ENCODE data around the gene CCDC83. TPM values are rescaled to one million over a fixed set of nuclear protein-coding genes. Genes with fewer than 3 reads are reported as not detected.
A peak's percentile ranks its signal among the peaks of the same experiment; 100 is the strongest.

The CCDC83 gene
- polyA plus RNA-seq, 3 donors, result not detected

- H3K9ac ChIP-seq (ENCODE audit: insufficient read depth, low read length, poor library complexity, severe bottlenecking), result no peak overlapping the region
- Mint-ChIP-seq H3K36me3 (no peaks in the 10 kb centered on the region), H3K4me3 (no peak overlapping the region), H3K27me3 (ENCODE audit: low read depth in 3 of 3) (peaks cover 0 to 1% (median 0%) of the 10 kb centered on the region in 3 donors), H3K27ac (peak overlapping the region in 3 of 7 donors; percentile 6 to 76 (median 38)), H3K9me3 (peaks cover 0 to 9% (median 6%) of the 10 kb centered on the region in 7 donors), H3K4me1 (peaks cover 51% of the 10 kb centered on the region)
- H3K4me2 ChIP-seq (replicated peaks; ENCODE audit: extremely low read depth, low read length, poor library complexity, severe bottlenecking), result no peak overlapping the region
- no peaks in the 10 kb centered on the region for H3K27me3 ChIP-seq (ENCODE audit: control insufficient read depth in 2 of 2, insufficient read depth in 2 of 2, low read length in 2 of 2)
- no peak overlapping the region for H3K4me3 ChIP-seq (replicated peaks in 1 of 3; ENCODE audit: low read depth in 2 of 3, low read length in 3 of 3)
- H3K27ac ChIP-seq (ENCODE audit: low read depth in 1 of 2, low read length in 2 of 2), result peak overlapping the region in 1 of 2 donors; percentile 69
- DNase-seq, result no peak
- no peaks in the 10 kb centered on the region for H3K79me2 ChIP-seq (ENCODE audit: insufficient read depth, low read length)
- no peak for TF ChIP-seq CTCF (IDR thresholded peaks at IDR 0.05)
- H3K4me1 ChIP-seq (ENCODE audit: control insufficient read depth in 1 of 2, insufficient read depth in 2 of 2, low read length in 2 of 2), result peaks cover 43 to 45% of the 10 kb centered on the region in 2 donors
- H3K36me3 ChIP-seq (replicated peaks in 1 of 2; ENCODE audit: control insufficient read depth in 1 of 2, insufficient read depth in 2 of 2, low read length in 2 of 2), result no peaks in the 10 kb centered on the region
- intact Hi-C loops (cut with micrococcal nuclease), result no loop called here
- H3K9me3 ChIP-seq (replicated peaks in 1 of 2; ENCODE audit: control insufficient read depth in 1 of 2, insufficient read depth in 1 of 2, low read length in 2 of 2), result peaks cover 0 to 21% of the 10 kb centered on the region in 2 donors
- H2AFZ ChIP-seq (ENCODE audit: insufficient read depth, low read depth, low read length, poor library complexity, severe bottlenecking), result no peak overlapping the region
- H4K20me1 ChIP-seq (ENCODE audit: insufficient read depth, low read length), result peaks cover 8% of the 10 kb centered on the region
These were observed 91.0 kb downstream of the CCDC83 start for GRCh38 chr11:85946221-85946620.

- WGBS (ENCODE audit: insufficient coverage), result 0% methylated on average over 1 of the region's 5 CpGs
- Mint-ChIP-seq H3K27ac (peak overlapping the region; percentile 56 to 91 (median 86)), H3K36me3 (no peaks in the 10 kb centered on the region), H3K9me3 (peaks cover 0 to 11% (median 6%) of the 10 kb centered on the region in 7 donors), H3K4me1 (peaks cover 48% of the 10 kb centered on the region), H3K27me3 (ENCODE audit: low read depth in 3 of 3) (peaks cover 0 to 2% (median 0%) of the 10 kb centered on the region in 3 donors), H3K4me3 (peak overlapping the region in 1 of 2 donors; percentile 48)
- peaks cover 43 to 45% of the 10 kb centered on the region in 2 donors for H3K4me1 ChIP-seq (ENCODE audit: control insufficient read depth in 1 of 2, insufficient read depth in 2 of 2, low read length in 2 of 2)
- H2AFZ ChIP-seq (ENCODE audit: insufficient read depth, low read depth, low read length, poor library complexity, severe bottlenecking), result no peak overlapping the region
- H4K20me1 ChIP-seq (ENCODE audit: insufficient read depth, low read length), result peaks cover 13% of the 10 kb centered on the region
- H3K79me2 ChIP-seq (ENCODE audit: insufficient read depth, low read length), result no peaks in the 10 kb centered on the region
- peak overlapping the region; percentile 27 for H3K9ac ChIP-seq (ENCODE audit: insufficient read depth, low read length, poor library complexity, severe bottlenecking)
- DNase-seq, result peak; percentile 76 to 89 (median 84)
- intact Hi-C loops (cut with micrococcal nuclease), result no loop called here
- no peaks in the 10 kb centered on the region for H3K36me3 ChIP-seq (replicated peaks in 1 of 2; ENCODE audit: control insufficient read depth in 1 of 2, insufficient read depth in 2 of 2, low read length in 2 of 2)
- peak overlapping the region in 1 of 3 experiments; percentile 30 for H3K4me3 ChIP-seq (replicated peaks in 1 of 3; ENCODE audit: low read depth in 2 of 3, low read length in 3 of 3)
- peak overlapping the region; percentile 53 for H3K4me2 ChIP-seq (replicated peaks; ENCODE audit: extremely low read depth, low read length, poor library complexity, severe bottlenecking)
- peak overlapping the region; percentile 22 to 69 for H3K27ac ChIP-seq (ENCODE audit: low read depth in 1 of 2, low read length in 2 of 2)
- H3K27me3 ChIP-seq (ENCODE audit: control insufficient read depth in 2 of 2, insufficient read depth in 2 of 2, low read length in 2 of 2), result no peaks in the 10 kb centered on the region
- peaks cover 0 to 21% of the 10 kb centered on the region in 2 donors for H3K9me3 ChIP-seq (replicated peaks in 1 of 2; ENCODE audit: control insufficient read depth in 1 of 2, insufficient read depth in 1 of 2, low read length in 2 of 2)
- TF ChIP-seq CTCF (IDR thresholded peaks at IDR 0.05), result no peak
These were observed 92.5 kb downstream of the CCDC83 start for GRCh38 chr11:85947431-85948272.
